ENCODE measurements around the gene ICA1L.

The ICA1L gene

DNA sequence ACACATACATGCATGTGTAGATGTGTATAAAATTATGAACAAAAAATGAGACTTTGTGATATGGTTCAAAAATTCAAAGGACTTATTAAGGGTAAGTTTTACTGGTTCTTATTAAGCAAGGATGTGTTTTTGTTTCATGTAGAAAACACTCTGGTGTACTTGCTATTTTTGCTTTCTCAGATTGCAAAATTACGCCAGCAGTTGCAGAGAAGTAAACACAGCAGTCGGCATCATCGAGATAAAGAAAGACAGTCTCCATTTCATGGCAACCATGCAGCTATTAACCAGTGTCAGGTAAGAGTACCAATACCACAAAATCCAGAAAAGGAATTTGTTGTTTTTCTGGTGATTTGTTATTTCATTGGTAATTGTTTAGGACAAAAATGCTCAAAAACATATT, 145.5 kb downstream of the ICA1L start:
- no peak overlapping the region for H3K4me3 ChIP-seq (replicated peaks in 1 of 2; ENCODE audit: low read depth in 2 of 2, low read length in 2 of 2)
- no peak for DNase-seq (ENCODE audit: low read depth in 2 of 2)
- TF ChIP-seq, protein P1, sequence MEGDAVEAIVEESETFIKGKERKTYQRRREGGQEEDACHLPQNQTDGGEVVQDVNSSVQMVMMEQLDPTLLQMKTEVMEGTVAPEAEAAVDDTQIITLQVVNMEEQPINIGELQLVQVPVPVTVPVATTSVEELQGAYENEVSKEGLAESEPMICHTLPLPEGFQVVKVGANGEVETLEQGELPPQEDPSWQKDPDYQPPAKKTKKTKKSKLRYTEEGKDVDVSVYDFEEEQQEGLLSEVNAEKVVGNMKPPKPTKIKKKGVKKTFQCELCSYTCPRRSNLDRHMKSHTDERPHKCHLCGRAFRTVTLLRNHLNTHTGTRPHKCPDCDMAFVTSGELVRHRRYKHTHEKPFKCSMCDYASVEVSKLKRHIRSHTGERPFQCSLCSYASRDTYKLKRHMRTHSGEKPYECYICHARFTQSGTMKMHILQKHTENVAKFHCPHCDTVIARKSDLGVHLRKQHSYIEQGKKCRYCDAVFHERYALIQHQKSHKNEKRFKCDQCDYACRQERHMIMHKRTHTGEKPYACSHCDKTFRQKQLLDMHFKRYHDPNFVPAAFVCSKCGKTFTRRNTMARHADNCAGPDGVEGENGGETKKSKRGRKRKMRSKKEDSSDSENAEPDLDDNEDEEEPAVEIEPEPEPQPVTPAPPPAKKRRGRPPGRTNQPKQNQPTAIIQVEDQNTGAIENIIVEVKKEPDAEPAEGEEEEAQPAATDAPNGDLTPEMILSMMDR (IDR thresholded peaks at IDR 0.05; ENCODE audit: low read depth, low read length): no peak

DNA sequence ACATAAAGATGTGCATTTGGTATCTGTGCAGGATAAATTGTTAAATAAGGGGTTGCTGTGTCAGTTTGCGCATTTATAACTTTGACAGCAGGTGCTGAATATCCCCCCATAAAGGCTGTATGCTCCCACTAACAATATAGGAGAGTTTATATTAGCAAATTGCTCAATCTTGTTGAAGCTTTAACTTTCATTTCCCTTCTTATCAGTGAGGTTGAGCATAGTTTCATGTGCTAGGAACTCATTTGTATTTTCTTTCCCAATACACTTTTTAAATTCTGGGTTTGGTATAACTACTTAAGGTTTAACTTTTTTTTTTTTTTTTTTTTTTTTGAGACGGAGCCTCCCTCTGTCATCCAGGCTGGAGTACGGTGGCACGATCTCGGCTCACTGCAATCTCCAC, 147.8 kb downstream of the ICA1L start:
- TF ChIP-seq, protein P1 (IDR thresholded peaks at IDR 0.05; ENCODE audit: low read depth, low read length): no peak
- H3K4me3 ChIP-seq (replicated peaks in 1 of 2; ENCODE audit: low read depth in 2 of 2, low read length in 2 of 2): no peak overlapping the region
- no peak for DNase-seq (ENCODE audit: low read depth in 2 of 2)
